Gastrocnemius medialis (tissue), 4 donors: ENCODE measurements around the gene GAB1.

Experiments
- POLR2A ChIP-seq, 2 donors: fragments of 450-650 bp; IDR thresholded peaks; one replicate each; pipeline ENCODE4 v1.6.1; 2017; ENCODE audit warnings: antibody characterized with exemption in 2 of 2, mild to moderate bottlenecking in 2 of 2, moderate library complexity in 2 of 2
- TF ChIP-seq, protein P1 (sequence below), 5 experiments: fragments of 450-650 bp in 3 of 5; fragments of 200-600 bp in 2 of 5; sonication (generic) in 2 of 5; IDR thresholded peaks in 4 of 5; conservative IDR thresholded peaks in 1 of 5; 1 replicate in 4 of 5; 2 replicates in 1 of 5; pipeline ENCODE4 v1.5.1; 2016 to 2019; ENCODE audit warnings: antibody characterized with exemption in 5 of 5, mild to moderate bottlenecking in 3 of 5, moderate library complexity in 3 of 5

DNA sequence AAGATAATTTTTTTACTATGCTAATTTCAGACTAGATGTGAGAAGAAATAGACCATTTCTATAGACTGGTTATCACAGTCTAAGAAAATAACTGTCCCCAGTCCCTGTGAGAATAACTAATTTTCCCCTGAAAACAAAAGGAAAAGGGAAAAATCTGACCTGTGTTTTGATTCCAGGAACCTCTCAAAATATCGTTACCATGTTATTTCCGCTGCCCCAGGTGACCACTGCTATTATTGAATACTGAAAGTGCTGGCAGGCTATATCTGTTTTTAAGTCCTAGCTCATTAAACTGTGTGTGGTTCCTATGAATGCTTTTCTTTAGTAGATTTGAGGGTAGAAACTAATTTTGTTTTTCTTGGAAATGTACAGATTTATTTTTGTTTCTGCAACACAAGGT is 83.6 kb downstream of the GAB1 start:
- TF ChIP-seq, protein P1, sequence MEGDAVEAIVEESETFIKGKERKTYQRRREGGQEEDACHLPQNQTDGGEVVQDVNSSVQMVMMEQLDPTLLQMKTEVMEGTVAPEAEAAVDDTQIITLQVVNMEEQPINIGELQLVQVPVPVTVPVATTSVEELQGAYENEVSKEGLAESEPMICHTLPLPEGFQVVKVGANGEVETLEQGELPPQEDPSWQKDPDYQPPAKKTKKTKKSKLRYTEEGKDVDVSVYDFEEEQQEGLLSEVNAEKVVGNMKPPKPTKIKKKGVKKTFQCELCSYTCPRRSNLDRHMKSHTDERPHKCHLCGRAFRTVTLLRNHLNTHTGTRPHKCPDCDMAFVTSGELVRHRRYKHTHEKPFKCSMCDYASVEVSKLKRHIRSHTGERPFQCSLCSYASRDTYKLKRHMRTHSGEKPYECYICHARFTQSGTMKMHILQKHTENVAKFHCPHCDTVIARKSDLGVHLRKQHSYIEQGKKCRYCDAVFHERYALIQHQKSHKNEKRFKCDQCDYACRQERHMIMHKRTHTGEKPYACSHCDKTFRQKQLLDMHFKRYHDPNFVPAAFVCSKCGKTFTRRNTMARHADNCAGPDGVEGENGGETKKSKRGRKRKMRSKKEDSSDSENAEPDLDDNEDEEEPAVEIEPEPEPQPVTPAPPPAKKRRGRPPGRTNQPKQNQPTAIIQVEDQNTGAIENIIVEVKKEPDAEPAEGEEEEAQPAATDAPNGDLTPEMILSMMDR (IDR thresholded peaks at IDR 0.05 in 4 of 5, conservative IDR thresholded peaks at IDR 0.05 in 1 of 5) = no peak
- TF ChIP-seq POLR2A (IDR thresholded peaks at IDR 0.05) = no peak
